ENCODE data around the gene PLXNC1. TPM values are rescaled to one million over a fixed set of nuclear protein-coding genes. Genes with fewer than 3 reads are reported as not detected.

PLXNC1 gene
- total RNA-seq, 2 donors from 2014 or later = 2.0 to 3.0 TPM

- TF ChIP-seq, protein P1, sequence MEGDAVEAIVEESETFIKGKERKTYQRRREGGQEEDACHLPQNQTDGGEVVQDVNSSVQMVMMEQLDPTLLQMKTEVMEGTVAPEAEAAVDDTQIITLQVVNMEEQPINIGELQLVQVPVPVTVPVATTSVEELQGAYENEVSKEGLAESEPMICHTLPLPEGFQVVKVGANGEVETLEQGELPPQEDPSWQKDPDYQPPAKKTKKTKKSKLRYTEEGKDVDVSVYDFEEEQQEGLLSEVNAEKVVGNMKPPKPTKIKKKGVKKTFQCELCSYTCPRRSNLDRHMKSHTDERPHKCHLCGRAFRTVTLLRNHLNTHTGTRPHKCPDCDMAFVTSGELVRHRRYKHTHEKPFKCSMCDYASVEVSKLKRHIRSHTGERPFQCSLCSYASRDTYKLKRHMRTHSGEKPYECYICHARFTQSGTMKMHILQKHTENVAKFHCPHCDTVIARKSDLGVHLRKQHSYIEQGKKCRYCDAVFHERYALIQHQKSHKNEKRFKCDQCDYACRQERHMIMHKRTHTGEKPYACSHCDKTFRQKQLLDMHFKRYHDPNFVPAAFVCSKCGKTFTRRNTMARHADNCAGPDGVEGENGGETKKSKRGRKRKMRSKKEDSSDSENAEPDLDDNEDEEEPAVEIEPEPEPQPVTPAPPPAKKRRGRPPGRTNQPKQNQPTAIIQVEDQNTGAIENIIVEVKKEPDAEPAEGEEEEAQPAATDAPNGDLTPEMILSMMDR (IDR thresholded peaks at IDR 0.05) = no peak
- peak overlapping the region in 1 of 2 donors; percentile 21 for H3K4me3 ChIP-seq
- no peak for DNase-seq (ENCODE audit: low spot score)
- H3K27ac ChIP-seq = peak overlapping the region; percentile 72 to 78
- no peaks in the 10 kb centered on the region for H3K27me3 ChIP-seq
- H3K4me1 ChIP-seq = peaks cover 0 to 19% of the 10 kb centered on the region in 2 donors
- no peaks in the 10 kb centered on the region for H3K36me3 ChIP-seq
- no peaks in the 10 kb centered on the region for H3K9me3 ChIP-seq
These were observed 60.2 kb downstream of the PLXNC1 start for GRCh38 chr12:94208622-94208966.

DNA sequence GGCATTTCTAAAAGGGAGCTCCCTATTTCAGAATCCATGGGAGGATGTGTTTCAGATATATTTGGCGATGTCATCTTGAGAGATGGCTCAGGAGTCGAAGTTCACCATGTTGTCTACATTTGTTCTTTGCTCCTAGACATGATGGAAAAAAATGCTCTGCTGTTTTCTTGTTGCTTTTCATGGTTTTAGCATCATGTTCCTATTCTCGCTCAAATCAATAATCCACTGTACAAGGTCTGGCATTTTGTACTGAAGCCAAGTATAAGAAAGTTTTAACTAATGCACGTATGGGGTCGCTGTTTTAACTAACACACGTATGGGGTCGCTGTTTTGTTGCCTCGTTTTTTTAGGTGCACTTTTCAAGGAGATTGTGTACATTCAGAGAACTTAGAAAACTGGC is 60.9 kb downstream of the PLXNC1 start:
- no peak for DNase-seq (ENCODE audit: low spot score)
- Histone ChIP-seq H3K27ac (no peak overlapping the region), H3K36me3 (no peaks in the 10 kb centered on the region), H3K4me3 (no peak overlapping the region), H3K9me3 (no peaks in the 10 kb centered on the region), H3K27me3 (no peaks in the 10 kb centered on the region), H3K4me1 (peaks cover 0 to 19% of the 10 kb centered on the region in 2 donors)
- TF ChIP-seq, protein P1 (IDR thresholded peaks at IDR 0.05) = no peak

DNA sequence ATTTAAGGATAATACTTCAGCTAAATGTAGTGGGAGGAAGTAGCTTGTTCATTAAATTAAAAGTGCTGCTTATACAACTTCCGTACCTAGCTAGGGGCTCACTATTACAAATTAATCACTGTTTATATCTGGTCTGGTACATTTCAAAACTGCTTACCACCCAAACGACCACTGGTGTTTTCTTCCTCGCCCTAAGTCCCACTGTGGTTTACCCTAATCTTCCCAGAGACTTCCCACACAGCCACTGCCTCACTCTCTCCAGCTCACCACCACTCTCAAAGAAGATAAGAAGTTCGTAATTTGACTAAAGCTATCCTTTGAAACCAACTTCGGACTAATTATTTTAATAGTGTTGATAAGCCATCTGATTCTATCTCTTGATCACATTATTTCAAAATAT is 62.6 kb downstream of the PLXNC1 start:
- no peaks in the 10 kb centered on the region for H3K9me3 ChIP-seq
- DNase-seq (ENCODE audit: low spot score) = no peak
- TF ChIP-seq, protein P1 (IDR thresholded peaks at IDR 0.05) = no peak
- no peak overlapping the region for H3K4me3 ChIP-seq
- no peak overlapping the region for H3K27ac ChIP-seq
- peaks cover 0 to 19% of the 10 kb centered on the region in 2 donors for H3K4me1 ChIP-seq
- H3K27me3 ChIP-seq = no peaks in the 10 kb centered on the region
- no peaks in the 10 kb centered on the region for H3K36me3 ChIP-seq

GRCh38 chr12:94218233-94218632 is 69.9 kb downstream of the PLXNC1 start:
- TF ChIP-seq, protein P1 (IDR thresholded peaks at IDR 0.05) = no peak
- Histone ChIP-seq H3K4me1 (no peaks in the 10 kb centered on the region), H3K9me3 (no peaks in the 10 kb centered on the region), H3K27me3 (no peaks in the 10 kb centered on the region), H3K4me3 (no peak overlapping the region), H3K36me3 (no peaks in the 10 kb centered on the region), H3K27ac (no peak overlapping the region)
- DNase-seq (ENCODE audit: low spot score) = no peak

DNA sequence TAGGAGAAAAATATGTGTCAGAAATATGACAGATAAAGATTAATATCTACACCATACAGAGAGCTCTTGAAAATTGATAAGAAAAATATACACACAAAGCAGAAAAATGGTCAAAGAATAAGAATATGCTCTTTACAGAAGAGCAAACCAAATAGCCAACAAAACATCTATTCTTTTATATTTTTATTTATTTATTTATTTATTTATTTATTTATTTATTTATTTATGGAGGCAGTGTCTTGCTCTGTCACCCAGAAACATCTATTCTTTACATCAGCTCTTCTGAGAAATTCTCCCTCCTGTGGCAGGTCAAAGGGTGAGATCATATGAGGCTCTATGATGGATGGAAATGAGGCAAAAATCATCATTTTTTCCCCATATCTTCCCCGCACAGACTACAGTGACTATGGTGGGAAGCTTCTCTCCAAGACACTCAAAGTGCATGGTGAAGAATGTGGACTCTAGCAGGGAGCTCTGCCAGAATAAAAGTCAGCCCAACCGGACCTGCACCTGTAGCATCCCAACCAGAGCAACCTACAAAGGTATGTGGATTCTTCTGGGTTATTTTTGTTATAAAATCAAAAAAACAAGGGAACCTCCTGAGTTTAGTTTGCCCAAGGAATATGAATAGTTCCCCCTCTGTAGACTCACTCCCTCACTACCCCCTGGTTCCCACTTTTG is 71.4 kb downstream of the PLXNC1 start:
- Histone ChIP-seq H3K27ac (no peak overlapping the region), H3K9me3 (no peaks in the 10 kb centered on the region), H3K36me3 (no peaks in the 10 kb centered on the region), H3K4me3 (no peak overlapping the region), H3K27me3 (no peaks in the 10 kb centered on the region), H3K4me1 (no peaks in the 10 kb centered on the region)
- DNase-seq (ENCODE audit: low spot score) = no peak
- TF ChIP-seq, protein P1 (IDR thresholded peaks at IDR 0.05) = no peak

- H3K36me3 ChIP-seq = no peaks in the 10 kb centered on the region
- TF ChIP-seq, protein P1 (IDR thresholded peaks at IDR 0.05) = no peak
- H3K4me3 ChIP-seq = no peak overlapping the region
- H3K27ac ChIP-seq = no peak overlapping the region
- no peaks in the 10 kb centered on the region for H3K4me1 ChIP-seq
- no peaks in the 10 kb centered on the region for H3K27me3 ChIP-seq
- no peaks in the 10 kb centered on the region for H3K9me3 ChIP-seq
- DNase-seq (ENCODE audit: low spot score) = no peak
These were observed 72.4 kb downstream of the PLXNC1 start for GRCh38 chr12:94220804-94221203.
